ENCODE data around the gene PRIMPOL. TPM values are rescaled to one million over a fixed set of nuclear protein-coding genes. Genes with fewer than 3 reads are reported as not detected.

PRIMPOL gene
- total and polyA plus RNA-seq, 7 donors = 4.2 to 11.1 (median 5.7) TPM

- no peak for DNase-seq
- WGBS, 3 donors = 86 to 92% (median 88%) methylated on average over 5 of the region's 5 CpGs
- intact Hi-C loops (cut with DNase I) = no loop called here
These were observed 35.1 kb downstream of the PRIMPOL start for GRCh38 chr4:184684491-184685189.

GRCh38 chr4:184688005-184688404 lies 38.5 kb downstream of the PRIMPOL start:
- Histone ChIP-seq H3K36me3 (ENCODE audit: insufficient read depth in 1 of 2, low read depth in 1 of 2) (peaks cover 0 to 27% of the 10 kb centered on the region in 2 donors), H3K4me3 (no peak overlapping the region), H3K9me3 (no peaks in the 10 kb centered on the region), H3K27ac (no peak overlapping the region), H3K27me3 (ENCODE audit: insufficient read depth in 3 of 3, low read length in 2 of 3) (no peaks in the 10 kb centered on the region), H3K4me1 (no peaks in the 10 kb centered on the region)
- TF ChIP-seq CTCF (IDR thresholded peaks at IDR 0.05) = no peak
- no peak for ATAC-seq
- intact Hi-C loops (cut with DNase I) = no loop called here
- WGBS, 3 donors = 46 to 51% (median 51%) methylated on average over 3 of the region's 3 CpGs
- DNase-seq = no peak

More at GRCh38 chr4:184684491-184685189, 35.1 kb downstream of the PRIMPOL start:
- H3K36me3 ChIP-seq (ENCODE audit: insufficient read depth in 1 of 2, low read depth in 1 of 2) = peaks cover 0 to 34% of the 10 kb centered on the region in 2 donors
- H3K27me3 ChIP-seq (ENCODE audit: insufficient read depth in 3 of 3, low read length in 2 of 3) = no peaks in the 10 kb centered on the region
- no peaks in the 10 kb centered on the region for H3K9me3 ChIP-seq
- no peak overlapping the region for H3K4me3 ChIP-seq
- no peak for TF ChIP-seq CTCF (IDR thresholded peaks at IDR 0.05)
- H3K4me1 ChIP-seq = no peaks in the 10 kb centered on the region
- no peak overlapping the region for H3K27ac ChIP-seq
- no peak for ATAC-seq

- Histone ChIP-seq H3K27ac (no peak overlapping the region), H3K9me3 (no peaks in the 10 kb centered on the region), H3K4me3 (no peak overlapping the region), H3K36me3 (ENCODE audit: insufficient read depth in 1 of 2, low read depth in 1 of 2) (peaks cover 0 to 28% of the 10 kb centered on the region in 2 donors), H3K4me1 (no peaks in the 10 kb centered on the region), H3K27me3 (ENCODE audit: insufficient read depth in 3 of 3, low read length in 2 of 3) (no peaks in the 10 kb centered on the region)
- intact Hi-C loops (cut with DNase I) = no loop called here
- no peak for DNase-seq
- WGBS, 3 donors = 55 to 59% (median 57%) methylated on average over 11 of the region's 11 CpGs
- peak in 3 of 4 donors; percentile 42 to 60 (median 48) for ATAC-seq
- TF ChIP-seq CTCF (IDR thresholded peaks at IDR 0.05) = no peak
These were observed 38.9 kb downstream of the PRIMPOL start for GRCh38 chr4:184688447-184688846.

GRCh38 chr4:184689681-184690080 lies 40.1 kb downstream of the PRIMPOL start:
- peaks cover 0 to 40% of the 10 kb centered on the region in 2 donors for H3K36me3 ChIP-seq (ENCODE audit: insufficient read depth in 1 of 2, low read depth in 1 of 2)
- intact Hi-C loops (cut with DNase I) = no loop called here
- ATAC-seq (no peak), DNase-seq (no peak)
- no peak overlapping the region for H3K27ac ChIP-seq
- WGBS, 3 donors = 58 to 80% (median 59%) methylated on average over 5 of the region's 5 CpGs
- H3K4me3 ChIP-seq = no peak overlapping the region
- no peaks in the 10 kb centered on the region for H3K4me1 ChIP-seq
- no peaks in the 10 kb centered on the region for H3K27me3 ChIP-seq (ENCODE audit: insufficient read depth in 3 of 3, low read length in 2 of 3)
- H3K9me3 ChIP-seq = no peaks in the 10 kb centered on the region
- TF ChIP-seq CTCF (IDR thresholded peaks at IDR 0.05) = no peak

- no peak for TF ChIP-seq CTCF (IDR thresholded peaks at IDR 0.05)
- H3K27ac ChIP-seq = no peak overlapping the region
- peaks cover 4 to 51% of the 10 kb centered on the region in 2 donors for H3K36me3 ChIP-seq (ENCODE audit: insufficient read depth in 1 of 2, low read depth in 1 of 2)
- no peaks in the 10 kb centered on the region for H3K9me3 ChIP-seq
- ATAC-seq = no peak
- H3K4me3 ChIP-seq = no peak overlapping the region
- no peaks in the 10 kb centered on the region for H3K4me1 ChIP-seq
- 89 to 96% (median 92%) methylated on average over 5 of the region's 5 CpGs for WGBS, 3 donors
- no peak for DNase-seq
- intact Hi-C loops (cut with DNase I) = no loop called here
- H3K27me3 ChIP-seq (ENCODE audit: insufficient read depth in 3 of 3, low read length in 2 of 3) = no peaks in the 10 kb centered on the region
These were observed 43.5 kb downstream of the PRIMPOL start for GRCh38 chr4:184693056-184693455.

Data from psoas muscle (tissue), 8 donors.